Measurements from ENCODE around the gene ARAP2. TPM values are rescaled to one million over a fixed set of nuclear protein-coding genes. Genes with fewer than 3 reads are reported as not detected.

The ARAP2 gene
- total RNA-seq, 2 experiments from 2014 or later = 34.7 to 35.5 TPM

DNA sequence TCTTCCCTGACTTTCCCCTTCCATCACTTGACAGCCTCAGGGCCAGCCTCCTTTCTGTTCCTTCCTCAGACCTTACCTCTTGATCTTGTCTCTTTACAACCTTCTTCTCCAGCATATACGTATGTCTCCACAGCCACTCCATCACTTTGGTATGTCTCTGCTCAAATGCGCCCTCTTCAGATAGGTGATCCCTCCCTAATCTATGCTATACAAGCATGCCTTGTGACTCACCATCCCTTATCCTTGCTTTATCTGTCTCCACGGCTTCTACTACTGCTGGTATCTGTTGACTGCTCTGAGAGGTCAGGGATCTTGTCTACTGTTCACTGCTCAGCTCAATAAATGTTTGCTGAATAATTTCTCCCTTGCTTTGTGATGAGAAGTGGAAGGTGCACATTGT lies 9.0 kb downstream of the ARAP2 start:
- ATAC-seq (no peak), DNase-seq (no peak)
- H3K27me3 Mint-ChIP-seq (ENCODE audit: low read depth) = no peaks in the 10 kb centered on the region
- ChIA-PET CTCF (interaction anchor here (1.7 kb wide), 1 partner anchor 9 kb away, joined by 8 read pairs; the partner anchor contains the start of gene ARAP2), POLR2A (interaction anchor here (1.1 kb wide), 1 partner anchor 46 kb away, joined by 4 read pairs; no protein-coding TSS in a partner anchor)
- peaks cover 50% of the 10 kb centered on the region for H3K4me1 Mint-ChIP-seq (ENCODE audit: low read depth)
- H3K9me3 Mint-ChIP-seq (ENCODE audit: insufficient read depth) = peaks cover 14% of the 10 kb centered on the region
- peaks cover 80% of the 10 kb centered on the region for H3K36me3 Mint-ChIP-seq (ENCODE audit: low read depth)
- no peak overlapping the region for H3K27ac Mint-ChIP-seq
- H3K4me3 Mint-ChIP-seq = no peak overlapping the region

DNA sequence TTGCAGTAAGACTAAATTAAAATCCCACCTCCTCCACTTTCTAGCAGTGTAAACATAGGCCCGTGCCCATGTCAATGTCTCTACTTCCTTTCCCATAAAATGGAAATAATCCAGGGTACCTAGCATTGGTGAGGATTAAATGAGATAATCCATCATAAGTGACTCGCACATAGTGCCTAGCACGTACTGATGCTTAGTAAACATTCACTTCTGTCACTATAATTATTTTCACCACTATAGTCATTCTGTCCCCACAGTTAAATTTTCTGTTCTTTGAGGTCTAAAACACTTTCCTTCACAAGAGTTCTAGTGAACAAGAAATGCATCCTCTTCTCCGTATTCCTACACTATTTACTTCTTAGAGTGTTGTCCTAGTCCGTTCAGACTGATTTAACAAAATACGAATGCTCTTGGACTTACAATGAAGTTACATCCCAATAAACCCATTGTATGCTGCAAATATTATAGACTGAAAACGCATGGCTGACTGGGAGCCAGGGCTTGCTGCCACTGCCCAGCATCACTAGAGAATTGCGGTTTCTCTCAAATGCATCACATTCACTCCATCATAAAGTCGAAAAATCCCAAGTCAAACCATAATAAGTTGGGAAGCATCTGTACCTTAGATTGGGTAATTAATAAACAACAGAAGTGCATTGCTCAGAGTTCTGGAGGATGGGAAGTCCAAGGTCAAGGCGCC lies 10.6 kb downstream of the ARAP2 start:
- ChIA-PET CTCF (no interaction called here), POLR2A (no interaction called here)
- Mint-ChIP-seq H3K4me3 (no peak overlapping the region), H3K36me3 (ENCODE audit: low read depth) (peaks cover 68% of the 10 kb centered on the region), H3K4me1 (ENCODE audit: low read depth) (peaks cover 38% of the 10 kb centered on the region), H3K27me3 (ENCODE audit: low read depth) (no peaks in the 10 kb centered on the region), H3K27ac (no peak overlapping the region), H3K9me3 (ENCODE audit: insufficient read depth) (peaks cover 14% of the 10 kb centered on the region)
- no peak for ATAC-seq
- DNase-seq = no peak

DNA sequence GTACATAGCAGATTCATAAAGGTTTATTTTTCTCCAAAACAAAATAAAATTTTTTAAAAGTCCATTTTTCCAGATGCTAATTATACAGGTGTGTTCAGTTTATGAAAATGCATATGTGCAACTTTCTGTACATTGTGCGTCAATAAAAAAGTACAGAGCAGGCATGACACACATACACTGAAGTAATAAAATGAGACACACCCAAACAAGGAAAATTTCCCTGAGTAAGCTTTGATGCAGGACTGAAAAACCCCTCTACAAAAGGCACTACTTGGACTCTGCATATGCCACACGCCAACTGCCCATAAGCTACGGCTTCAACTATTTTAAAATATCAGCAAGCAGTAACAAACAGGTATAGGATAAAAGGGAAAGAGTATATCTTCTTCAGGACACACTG lies 13.8 kb downstream of the ARAP2 start:
- Mint-ChIP-seq H3K4me3 (no peak overlapping the region), H3K4me1 (ENCODE audit: low read depth) (peaks cover 25% of the 10 kb centered on the region), H3K36me3 (ENCODE audit: low read depth) (peaks cover 53% of the 10 kb centered on the region), H3K27me3 (ENCODE audit: low read depth) (no peaks in the 10 kb centered on the region), H3K9me3 (ENCODE audit: insufficient read depth) (no peaks in the 10 kb centered on the region), H3K27ac (no peak overlapping the region)
- DNase-seq (no peak), ATAC-seq (no peak)
- POLR2A ChIA-PET = no interaction called here
- CTCF ChIA-PET = no interaction called here

DNA sequence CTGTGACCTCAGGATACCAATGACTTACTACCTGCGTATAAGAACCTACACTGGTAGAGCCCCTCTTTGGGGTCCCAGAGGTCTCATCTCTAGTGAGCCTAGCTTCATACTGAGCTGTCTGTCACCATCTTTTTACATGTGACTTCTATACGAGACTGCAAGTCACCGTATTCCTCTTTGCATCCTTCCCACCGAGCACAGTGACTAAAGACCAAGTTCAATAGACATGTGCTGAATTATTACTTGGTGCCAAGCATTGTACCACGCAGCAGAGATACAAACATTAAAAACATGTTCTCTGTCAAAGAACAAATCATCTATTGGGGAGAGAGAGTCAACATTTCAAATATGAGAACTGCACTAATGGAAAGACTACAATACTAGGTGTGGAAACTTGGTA lies 16.4 kb downstream of the ARAP2 start:
- Mint-ChIP-seq H3K4me3 (no peak overlapping the region), H3K27me3 (ENCODE audit: low read depth) (no peaks in the 10 kb centered on the region), H3K4me1 (ENCODE audit: low read depth) (peaks cover 23% of the 10 kb centered on the region), H3K9me3 (ENCODE audit: insufficient read depth) (no peaks in the 10 kb centered on the region), H3K27ac (no peak overlapping the region), H3K36me3 (ENCODE audit: low read depth) (peaks cover 37% of the 10 kb centered on the region)
- CTCF ChIA-PET = no interaction called here
- ATAC-seq = no peak
- DNase-seq = no peak
- POLR2A ChIA-PET = no interaction called here

DNA sequence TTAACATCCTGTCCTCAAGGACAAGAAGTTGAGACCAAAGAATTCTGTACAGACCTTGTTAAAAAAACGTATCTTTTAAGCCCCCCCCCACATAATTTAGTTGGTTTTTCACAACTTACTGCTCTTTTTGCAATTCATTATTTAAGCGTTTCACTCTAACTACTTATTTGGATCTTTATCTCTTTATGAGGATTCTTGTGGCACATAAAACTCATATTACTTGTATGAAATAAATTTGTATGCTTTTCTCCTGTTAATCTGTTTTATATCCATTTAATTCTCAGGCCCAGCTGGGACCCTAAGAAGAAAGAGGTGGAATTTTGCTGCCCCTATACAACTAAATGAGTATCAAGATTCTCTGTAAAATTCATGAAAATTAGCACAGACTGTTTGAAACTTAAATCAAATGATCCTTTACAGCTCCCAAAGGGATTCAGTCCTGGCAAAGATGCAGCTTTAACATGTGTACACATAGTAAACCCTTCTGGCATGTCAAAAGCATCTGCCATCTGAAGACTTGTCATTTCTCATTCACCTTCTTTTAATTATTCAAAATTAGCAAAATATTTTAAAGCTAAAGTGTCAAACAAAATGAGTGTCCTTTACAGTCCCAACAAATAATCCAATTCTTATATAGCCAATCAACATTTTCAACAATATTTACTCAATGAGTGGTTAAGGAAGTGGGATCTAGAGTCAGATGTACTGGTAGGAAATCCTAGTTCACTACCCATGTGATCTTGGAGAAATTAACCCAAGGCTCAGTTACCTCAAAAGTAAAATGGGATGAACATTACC lies 17.7 kb downstream of the ARAP2 start:
- no peaks in the 10 kb centered on the region for H3K27me3 Mint-ChIP-seq (ENCODE audit: low read depth)
- no peaks in the 10 kb centered on the region for H3K9me3 Mint-ChIP-seq (ENCODE audit: insufficient read depth)
- ATAC-seq = no peak
- peaks cover 31% of the 10 kb centered on the region for H3K36me3 Mint-ChIP-seq (ENCODE audit: low read depth)
- ChIA-PET POLR2A (no interaction called here), CTCF (no interaction called here)
- DNase-seq = no peak
- peaks cover 30% of the 10 kb centered on the region for H3K4me1 Mint-ChIP-seq (ENCODE audit: low read depth)
- no peak overlapping the region for H3K27ac Mint-ChIP-seq
- H3K4me3 Mint-ChIP-seq = no peak overlapping the region

DNA sequence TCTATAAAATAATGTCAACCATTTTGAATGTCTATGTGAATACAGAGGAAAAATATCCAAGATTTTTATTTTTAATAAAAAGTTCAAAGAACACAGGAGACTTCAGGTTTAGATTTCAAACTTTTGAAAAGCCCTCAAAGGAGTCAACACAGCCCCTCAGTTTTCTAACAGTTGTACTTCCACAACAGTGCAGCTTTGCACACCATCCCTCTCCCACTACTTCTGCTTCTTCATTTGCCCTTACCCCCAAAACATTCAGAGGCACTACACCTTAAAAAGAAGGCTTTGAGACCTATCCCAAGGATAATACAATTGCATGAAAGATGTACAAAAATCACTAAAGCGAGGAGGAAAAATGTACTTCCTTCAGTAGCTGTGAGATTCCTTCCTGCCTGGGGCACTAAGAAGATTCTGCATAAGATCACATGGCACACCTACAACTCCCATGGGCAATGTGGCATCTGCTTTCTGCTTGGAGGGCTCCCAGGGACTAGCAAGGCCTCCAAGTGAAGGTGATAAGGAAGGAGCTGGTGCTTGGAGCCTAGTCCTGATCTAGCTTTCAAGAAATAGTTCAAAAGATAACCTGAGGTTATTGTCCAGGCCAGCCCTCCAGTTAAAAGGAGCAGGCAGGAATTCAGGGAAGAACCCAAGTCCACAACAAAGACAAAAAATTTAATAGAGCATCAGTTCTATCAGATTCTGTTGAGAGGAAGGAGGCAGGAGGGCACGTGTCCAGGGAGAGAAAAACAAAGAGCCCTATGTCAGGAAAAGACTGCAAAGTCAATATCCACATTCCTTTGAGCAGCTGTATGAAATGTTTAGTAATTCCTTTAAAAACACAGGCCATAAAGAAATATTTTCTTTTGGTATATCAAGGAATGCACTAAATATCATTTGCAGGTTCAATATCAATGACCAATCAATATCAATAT lies 19.1 kb downstream of the ARAP2 start:
- peaks cover 32% of the 10 kb centered on the region for H3K4me1 Mint-ChIP-seq (ENCODE audit: low read depth)
- ChIA-PET POLR2A (no interaction called here), CTCF (no interaction called here)
- DNase-seq = no peak
- H3K27ac Mint-ChIP-seq = no peak overlapping the region
- no peaks in the 10 kb centered on the region for H3K9me3 Mint-ChIP-seq (ENCODE audit: insufficient read depth)
- no peak overlapping the region for H3K4me3 Mint-ChIP-seq
- no peaks in the 10 kb centered on the region for H3K27me3 Mint-ChIP-seq (ENCODE audit: low read depth)
- H3K36me3 Mint-ChIP-seq (ENCODE audit: low read depth) = peaks cover 28% of the 10 kb centered on the region
- no peak for ATAC-seq

DNA sequence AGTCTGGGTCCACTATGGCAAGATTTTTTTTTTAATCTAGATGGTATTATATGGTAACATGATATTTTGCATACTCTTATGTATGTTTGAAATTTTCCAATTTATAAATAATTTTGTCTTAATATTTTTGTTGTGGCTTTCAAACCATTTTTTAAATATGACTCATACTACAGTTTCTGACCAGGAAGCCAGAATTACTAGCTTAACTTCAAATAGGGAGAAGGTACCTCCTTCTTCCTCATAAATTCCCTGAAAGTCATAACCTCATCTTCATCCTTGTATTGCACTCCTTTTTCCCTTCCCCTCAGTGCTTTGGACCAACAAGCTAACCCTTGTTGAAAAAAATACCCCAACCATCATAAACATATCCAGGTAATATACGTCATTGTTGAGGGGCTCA lies 21.6 kb downstream of the ARAP2 start:
- ChIA-PET CTCF (interaction anchor here (0.9 to 1.3 kb wide), 5 partner anchors 8 to 177 kb away, joined by 3 to 5 read pairs (median 4); partner anchors contain the start of gene ARAP2), POLR2A (interaction anchor here (0.8 kb wide), 1 partner anchor 121 kb away, joined by 3 read pairs; no protein-coding TSS in a partner anchor)
- Mint-ChIP-seq H3K4me3 (no peak overlapping the region), H3K36me3 (ENCODE audit: low read depth) (peaks cover 24% of the 10 kb centered on the region), H3K9me3 (ENCODE audit: insufficient read depth) (no peaks in the 10 kb centered on the region), H3K27ac (no peak overlapping the region), H3K27me3 (ENCODE audit: low read depth) (no peaks in the 10 kb centered on the region), H3K4me1 (ENCODE audit: low read depth) (peaks cover 38% of the 10 kb centered on the region)
- ATAC-seq (no peak), DNase-seq (no peak)

DNA sequence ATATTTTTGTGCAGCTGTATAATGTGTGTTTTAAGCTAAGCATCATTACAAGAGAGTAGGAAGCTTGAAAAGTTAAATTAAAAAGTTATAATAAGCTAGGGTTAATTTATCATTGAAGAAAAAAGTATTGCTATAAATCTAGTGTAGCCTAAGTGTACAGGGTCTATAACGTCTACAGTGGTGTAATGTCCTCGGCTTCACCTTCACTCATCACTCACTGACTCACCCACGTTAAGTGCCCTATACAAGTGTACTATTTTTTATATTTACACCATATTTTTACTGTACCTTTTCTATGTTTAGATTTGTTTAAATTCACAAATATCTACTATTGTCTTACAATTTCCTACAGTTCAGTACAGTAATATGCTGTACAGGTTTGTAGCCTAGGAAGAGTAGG lies 23.5 kb downstream of the ARAP2 start:
- peaks cover 32% of the 10 kb centered on the region for H3K4me1 Mint-ChIP-seq (ENCODE audit: low read depth)
- ChIA-PET POLR2A (no interaction called here), CTCF (no interaction called here)
- H3K9me3 Mint-ChIP-seq (ENCODE audit: insufficient read depth) = no peaks in the 10 kb centered on the region
- no peaks in the 10 kb centered on the region for H3K27me3 Mint-ChIP-seq (ENCODE audit: low read depth)
- no peak for DNase-seq
- no peak overlapping the region for H3K4me3 Mint-ChIP-seq
- no peak for ATAC-seq
- peaks cover 17% of the 10 kb centered on the region for H3K36me3 Mint-ChIP-seq (ENCODE audit: low read depth)
- no peak overlapping the region for H3K27ac Mint-ChIP-seq

DNA sequence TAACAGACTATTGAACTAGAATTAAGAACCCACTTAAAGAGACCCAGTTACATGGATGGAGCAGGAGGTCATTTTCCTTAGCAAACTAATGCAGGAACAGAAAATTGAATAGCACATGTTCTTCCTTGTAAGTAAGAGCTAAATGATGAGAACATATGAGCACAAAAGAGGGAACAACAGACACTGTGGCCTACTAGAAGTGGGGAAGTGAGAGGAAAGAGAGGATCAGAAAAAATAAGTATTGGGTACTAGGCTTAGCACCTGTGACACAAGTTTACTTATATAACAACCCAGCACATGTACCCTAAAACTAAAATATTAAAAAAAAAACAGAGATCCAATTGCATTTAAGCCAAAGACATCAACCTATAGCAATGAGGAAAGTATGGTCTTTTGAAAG lies 26.2 kb downstream of the ARAP2 start:
- no peak overlapping the region for H3K4me3 Mint-ChIP-seq
- H3K4me1 Mint-ChIP-seq (ENCODE audit: low read depth) = peaks cover 22% of the 10 kb centered on the region

DNA sequence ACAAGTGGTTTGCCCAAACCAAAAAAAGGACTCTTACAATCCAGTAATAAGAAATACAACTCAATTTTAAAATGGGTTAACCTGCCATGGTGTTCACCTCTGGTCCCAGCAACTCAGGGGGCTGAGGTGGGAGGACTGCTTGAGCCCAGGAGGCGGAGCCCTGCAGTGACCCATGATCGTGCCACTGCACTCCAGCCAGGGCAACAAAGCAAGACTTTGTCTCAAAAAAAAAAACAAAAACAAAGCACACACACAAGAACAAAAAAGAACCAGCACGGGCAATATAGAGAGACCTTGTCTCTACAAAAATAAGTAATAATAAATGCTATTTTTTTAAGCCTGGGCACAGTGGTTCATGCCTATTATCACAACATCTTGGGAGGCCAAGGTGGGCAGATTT lies 28.7 kb downstream of the ARAP2 start:
- POLR2A ChIA-PET = no interaction called here
- CTCF ChIA-PET = no interaction called here
- Mint-ChIP-seq H3K27me3 (ENCODE audit: low read depth) (no peaks in the 10 kb centered on the region), H3K36me3 (ENCODE audit: low read depth) (peaks cover 25% of the 10 kb centered on the region), H3K9me3 (ENCODE audit: insufficient read depth) (no peaks in the 10 kb centered on the region), H3K4me3 (no peak overlapping the region), H3K4me1 (ENCODE audit: low read depth) (peaks cover 12% of the 10 kb centered on the region), H3K27ac (no peak overlapping the region)
- DNase-seq = no peak
- no peak for ATAC-seq

More for the DNA sequence above, 26.2 kb downstream of the ARAP2 start:
- no peak overlapping the region for H3K27ac Mint-ChIP-seq
- no peaks in the 10 kb centered on the region for H3K9me3 Mint-ChIP-seq (ENCODE audit: insufficient read depth)
- H3K36me3 Mint-ChIP-seq (ENCODE audit: low read depth) = peaks cover 19% of the 10 kb centered on the region
- DNase-seq (no peak), ATAC-seq (no peak)
- H3K27me3 Mint-ChIP-seq (ENCODE audit: low read depth) = no peaks in the 10 kb centered on the region
- POLR2A ChIA-PET = no interaction called here
- CTCF ChIA-PET = interaction anchor here (0.6 kb wide), 1 partner anchor 48 kb away, joined by 3 read pairs; no protein-coding TSS in a partner anchor

DNA sequence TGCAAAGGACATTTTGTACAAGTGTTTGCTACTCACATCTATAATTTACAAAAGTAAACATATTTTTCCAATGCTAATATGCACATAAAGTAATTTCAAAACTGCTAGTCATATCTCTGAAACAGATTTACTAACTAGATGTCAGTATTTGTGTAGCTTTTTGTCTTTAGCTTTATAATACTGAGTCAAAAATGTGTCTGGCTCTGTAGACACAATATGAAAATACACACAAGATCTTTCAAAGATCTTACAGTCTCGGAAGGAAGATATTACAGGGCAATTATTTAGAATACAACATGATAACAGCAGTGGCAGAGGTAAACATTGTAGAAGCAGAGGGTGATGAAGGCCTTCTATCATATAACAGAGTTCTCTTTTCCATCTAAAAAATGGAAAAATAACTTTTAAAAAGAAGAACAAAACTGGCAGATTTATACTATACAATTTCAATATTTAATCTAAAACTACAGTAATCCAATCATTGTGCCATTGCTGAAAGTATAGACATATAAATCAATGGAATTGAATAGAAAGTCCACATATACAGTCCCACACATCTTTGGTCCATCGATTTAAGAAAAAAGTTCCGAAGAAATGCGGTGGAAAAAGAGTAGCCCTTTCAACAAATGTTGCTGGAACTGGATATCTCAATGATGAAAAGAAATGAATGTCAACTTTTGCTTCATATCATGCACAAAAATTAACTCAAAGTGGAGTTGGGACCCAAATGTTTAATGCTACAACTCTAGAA lies 29.4 kb downstream of the ARAP2 start:
- no peak for ATAC-seq
- Mint-ChIP-seq H3K36me3 (ENCODE audit: low read depth) (peaks cover 32% of the 10 kb centered on the region), H3K9me3 (ENCODE audit: insufficient read depth) (no peaks in the 10 kb centered on the region), H3K4me1 (ENCODE audit: low read depth) (peaks cover 15% of the 10 kb centered on the region), H3K27me3 (ENCODE audit: low read depth) (no peaks in the 10 kb centered on the region), H3K27ac (no peak overlapping the region), H3K4me3 (no peak overlapping the region)
- DNase-seq = no peak
- CTCF ChIA-PET = interaction anchor here (0.9 to 1.8 kb wide), 5 partner anchors 8 to 185 kb away, joined by 3 to 5 read pairs (median 3); partner anchors contain the start of gene ARAP2
- POLR2A ChIA-PET = no interaction called here

Measured in activated CD8-positive, alpha-beta T cell treated with anti-CD3 and anti-CD28 coated beads, Interleukin-2, amount 10 ng/mL, durations not matched to agents 7 days and 5 days (primary cell).